Memory B cell (primary cell): Measurements from ENCODE around the gene EHMT2.
"Not testable (repeated sequence)": the region's sequence is repeated elsewhere in the genome, so short reads cannot be mapped to it uniquely, and the experiment has no call there.

Experiments
- ATAC-seq: fragments of 150-1000 bp; cut with Tn5 transposase; 2 replicates; pipeline ENCODE4 v1.10.0; 2021; ENCODE audit warnings: low read depth, mild to moderate bottlenecking, moderate library complexity
- DNase-seq, 2 donors: peaks; one replicate each; pipeline ENCODE4 v3.0.0; 2022; ENCODE audit warnings: low spot score in 2 of 2
- H3K27ac Mint-ChIP-seq: one replicate; pipeline ENCODE4 v1.8.0; 2022; ENCODE audit warnings: mild to moderate bottlenecking, moderate library complexity, mixed read lengths
- H3K27me3 Mint-ChIP-seq: one replicate; pipeline ENCODE4 v1.8.0; 2022; ENCODE audit warnings: mixed read lengths
- H3K36me3 Mint-ChIP-seq: one replicate; pipeline ENCODE4 v1.8.0; 2022; ENCODE audit warnings: mild to moderate bottlenecking, mixed read lengths
- H3K4me1 Mint-ChIP-seq: one replicate; pipeline ENCODE4 v1.8.0; 2022; ENCODE audit warnings: mixed read lengths
- H3K4me3 Mint-ChIP-seq: one replicate; pipeline ENCODE4 v1.8.0; 2022; ENCODE audit warnings: mild to moderate bottlenecking, moderate library complexity, mixed read lengths
- H3K9me3 Mint-ChIP-seq: one replicate; pipeline ENCODE4 v1.8.0; 2022; ENCODE audit warnings: mixed read lengths

Gene EHMT2

GRCh38 chr6:31839779-31840126 is 57.7 kb downstream of the EHMT2 start:
- not testable (repeated sequence) for H3K27ac Mint-ChIP-seq, ATAC-seq, DNase-seq, H3K4me3 Mint-ChIP-seq, H3K9me3 Mint-ChIP-seq, H3K27me3 Mint-ChIP-seq
- Mint-ChIP-seq H3K36me3 (peaks cover 15% of the 10 kb centered on the region), H3K4me1 (peaks cover 24% of the 10 kb centered on the region)

- no peak overlapping the region for H3K4me3 Mint-ChIP-seq
- no peak for DNase-seq
- peaks cover 15% of the 10 kb centered on the region for H3K36me3 Mint-ChIP-seq
- no peak overlapping the region for H3K27ac Mint-ChIP-seq
- no peaks in the 10 kb centered on the region for H3K27me3 Mint-ChIP-seq
- H3K4me1 Mint-ChIP-seq: peaks cover 24% of the 10 kb centered on the region
- ATAC-seq: no peak
- H3K9me3 Mint-ChIP-seq: no peaks in the 10 kb centered on the region
These were observed 58.5 kb downstream of the EHMT2 start for GRCh38 chr6:31838968-31839367.

GRCh38 chr6:31838114-31838553 is 59.4 kb downstream of the EHMT2 start:
- Mint-ChIP-seq H3K36me3 (peaks cover 15% of the 10 kb centered on the region), H3K27ac (peak overlapping the region; percentile 99), H3K4me3 (peak overlapping the region; percentile 96), H3K4me1 (peaks cover 24% of the 10 kb centered on the region)
- DNase-seq, ATAC-seq, H3K9me3 Mint-ChIP-seq, H3K27me3 Mint-ChIP-seq: not testable (repeated sequence)

GRCh38 chr6:31837369-31838113 is 60.0 kb downstream of the EHMT2 start:
- Mint-ChIP-seq H3K27ac (peak overlapping the region; percentile 99), H3K4me1 (peaks cover 27% of the 10 kb centered on the region), H3K27me3 (no peaks in the 10 kb centered on the region), H3K36me3 (peaks cover 15% of the 10 kb centered on the region), H3K9me3 (no peaks in the 10 kb centered on the region), H3K4me3 (peak overlapping the region; percentile 96)
- no peak for ATAC-seq
- DNase-seq: no peak

- Mint-ChIP-seq H3K9me3 (no peaks in the 10 kb centered on the region), H3K4me3 (peak overlapping the region; percentile 96), H3K36me3 (peaks cover 15% of the 10 kb centered on the region), H3K27ac (peak overlapping the region; percentile 99), H3K4me1 (peaks cover 27% of the 10 kb centered on the region), H3K27me3 (no peaks in the 10 kb centered on the region)
- DNase-seq (no peak), ATAC-seq (no peak)
These were observed 60.8 kb downstream of the EHMT2 start for GRCh38 chr6:31836474-31837368.

DNA sequence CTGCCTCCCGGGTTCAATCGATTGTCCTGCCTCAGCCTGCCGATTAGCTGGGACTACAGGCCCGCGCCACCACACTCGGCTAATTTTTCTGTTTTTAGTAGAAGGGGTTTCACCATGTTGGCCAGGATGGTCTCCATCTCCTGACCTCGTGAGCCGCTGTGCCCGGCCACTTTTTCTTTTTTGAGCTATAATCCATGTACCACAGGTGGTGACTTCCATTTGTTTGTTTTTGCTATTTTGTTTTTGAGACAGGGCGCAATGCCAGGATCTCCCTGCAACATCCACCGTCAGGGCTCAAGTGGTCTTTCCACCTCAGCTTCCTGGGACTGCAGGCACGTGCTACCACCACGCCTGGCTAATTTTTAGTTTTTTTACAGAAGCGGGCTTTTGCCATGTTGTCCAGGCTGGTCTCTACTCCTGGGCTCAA is 61.4 kb downstream of the EHMT2 start:
- H3K36me3 Mint-ChIP-seq: peaks cover 13% of the 10 kb centered on the region
- DNase-seq (no peak), ATAC-seq (no peak)

DNA sequence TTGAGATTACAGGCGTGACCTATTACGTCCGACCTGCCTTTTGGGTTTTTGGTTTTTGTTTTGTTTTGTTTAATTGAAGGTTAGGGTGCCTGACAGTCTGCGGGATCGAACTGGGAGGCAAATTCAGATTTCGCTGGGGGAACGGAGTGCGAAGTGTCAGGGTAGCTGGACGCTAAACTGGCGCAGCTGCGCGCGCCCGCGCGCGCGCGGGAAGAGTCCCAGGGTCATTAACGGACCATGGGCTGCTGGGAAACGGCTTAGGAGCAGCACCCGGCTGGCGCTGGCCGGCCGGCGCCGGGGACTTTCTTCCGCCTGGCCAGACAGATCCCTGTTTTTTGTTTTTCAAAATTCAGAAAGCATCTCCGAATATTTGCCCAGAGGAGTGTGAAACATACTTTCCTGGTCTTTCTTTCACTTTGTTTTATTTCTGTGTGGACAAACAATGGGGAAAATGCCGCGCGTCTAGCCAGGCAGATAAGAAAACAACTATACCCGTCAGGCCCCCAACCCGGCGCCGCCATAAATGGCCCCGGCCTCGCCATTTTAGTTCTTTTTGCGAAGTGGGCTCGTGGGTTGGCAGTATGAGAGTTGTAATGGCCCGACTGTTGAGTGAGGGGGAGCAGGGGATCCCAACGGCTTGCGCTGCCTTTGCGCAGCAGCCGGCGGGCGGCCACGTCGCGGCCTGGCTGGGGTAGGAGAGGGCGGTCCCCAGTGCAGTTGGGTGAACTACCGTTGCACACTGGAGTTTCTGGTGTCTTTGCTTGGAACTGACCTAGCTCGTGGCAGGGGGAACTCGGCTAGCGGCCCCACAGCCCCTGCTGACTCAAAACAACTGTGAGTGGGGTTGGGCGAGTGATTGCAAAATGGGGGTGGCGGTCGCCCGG is 62.9 kb downstream of the EHMT2 start:
- H3K4me1 Mint-ChIP-seq: peaks cover 38% of the 10 kb centered on the region
- H3K9me3 Mint-ChIP-seq: no peaks in the 10 kb centered on the region
- DNase-seq: peak; percentile 73 to 85
- peak; percentile 55 for ATAC-seq
- H3K36me3 Mint-ChIP-seq: peaks cover 13% of the 10 kb centered on the region
- H3K27me3 Mint-ChIP-seq: no peaks in the 10 kb centered on the region
- peak overlapping the region; percentile 96 for H3K4me3 Mint-ChIP-seq
- peak overlapping the region; percentile 99 for H3K27ac Mint-ChIP-seq

More for the DNA sequence above, 61.4 kb downstream of the EHMT2 start:
- Mint-ChIP-seq H3K27ac (peak overlapping the region; percentile 99), H3K9me3 (no peaks in the 10 kb centered on the region), H3K27me3 (no peaks in the 10 kb centered on the region), H3K4me1 (peaks cover 27% of the 10 kb centered on the region), H3K4me3 (peak overlapping the region; percentile 96)

- H3K27ac Mint-ChIP-seq: peak overlapping the region; percentile 80
- DNase-seq (no peak), ATAC-seq (no peak)
- H3K4me3 Mint-ChIP-seq: peak overlapping the region; percentile 91
- no peaks in the 10 kb centered on the region for H3K27me3 Mint-ChIP-seq
- peaks cover 30% of the 10 kb centered on the region for H3K4me1 Mint-ChIP-seq
- H3K36me3 Mint-ChIP-seq: no peaks in the 10 kb centered on the region
- no peaks in the 10 kb centered on the region for H3K9me3 Mint-ChIP-seq
These were observed 65.9 kb downstream of the EHMT2 start for GRCh38 chr6:31831350-31832215.

DNA sequence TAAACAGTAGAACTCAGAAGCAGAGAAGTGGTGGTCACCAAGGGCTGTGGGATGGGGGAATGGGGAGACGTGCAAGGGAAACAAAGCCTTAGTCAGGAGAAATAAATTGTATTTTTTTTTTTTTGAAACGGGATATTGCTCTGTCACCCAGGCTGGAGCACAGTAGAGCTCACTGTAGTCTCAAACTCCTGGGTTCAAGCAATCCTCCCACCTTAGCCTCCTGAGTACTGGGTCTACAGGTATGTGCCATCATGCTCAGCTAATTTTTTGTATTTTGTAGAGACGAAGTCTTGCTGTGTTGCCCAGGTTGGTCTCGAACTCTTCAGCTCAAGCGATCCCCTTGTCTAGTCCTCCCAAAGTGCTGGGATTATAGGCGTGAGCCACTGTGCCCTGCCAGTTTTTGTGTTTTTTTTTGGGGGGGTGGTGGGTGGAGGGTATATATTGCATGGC is 66.6 kb downstream of the EHMT2 start:
- Mint-ChIP-seq H3K27ac (peak overlapping the region; percentile 80), H3K4me3 (peak overlapping the region; percentile 91), H3K27me3 (no peaks in the 10 kb centered on the region), H3K4me1 (peaks cover 24% of the 10 kb centered on the region), H3K9me3 (no peaks in the 10 kb centered on the region), H3K36me3 (no peaks in the 10 kb centered on the region)
- ATAC-seq: no peak
- DNase-seq: no peak
